Naive B cell (primary cell): ENCODE measurements around the gene GEMIN4. TPM values are rescaled to one million over a fixed set of nuclear protein-coding genes. Genes with fewer than 3 reads are reported as not detected.

Experiments used
- ATAC-seq, 2 donors: fragments of 150-1000 bp; cut with Tn5 transposase; 2 replicates each; pipeline ENCODE4 v1.10.0; 2021; ENCODE audit warnings: low read depth in 2 of 2, mild to moderate bottlenecking in 2 of 2, moderate library complexity in 2 of 2
- DNase-seq: peaks from one replicate; pipeline ENCODE4 v3.0.0; 2022
- H3K27ac Mint-ChIP-seq, 6 donors: one replicate each; pipeline ENCODE4 v1.8.0; 2020 to 2022; ENCODE audit warnings: mild to moderate bottlenecking in 6 of 6, mixed read lengths in 6 of 6, moderate library complexity in 5 of 6, inconsistent platforms in 2 of 6
- H3K27me3 Mint-ChIP-seq, 3 donors: one replicate each; pipeline ENCODE4 v1.8.0; 2021 to 2022; ENCODE audit warnings: mixed read lengths in 3 of 3, mild to moderate bottlenecking in 1 of 3
- H3K36me3 Mint-ChIP-seq, 2 donors: one replicate each; pipeline ENCODE4 v1.8.0; 2020 to 2022; ENCODE audit warnings: mixed read lengths in 2 of 2, inconsistent platforms in 1 of 2, mild to moderate bottlenecking in 1 of 2
- H3K4me1 Mint-ChIP-seq, 3 donors: one replicate each; pipeline ENCODE4 v1.8.0; 2020 to 2022; ENCODE audit warnings: mixed read lengths in 3 of 3, inconsistent platforms in 1 of 3, mild to moderate bottlenecking in 1 of 3, moderate library complexity in 1 of 3
- H3K4me3 Mint-ChIP-seq, 8 donors: one replicate each; pipeline ENCODE4 v1.8.0; 2020 to 2022; ENCODE audit warnings: mild to moderate bottlenecking in 8 of 8, mixed read lengths in 8 of 8, moderate library complexity in 8 of 8, inconsistent platforms in 2 of 8
- H3K9me3 Mint-ChIP-seq, 7 donors: one replicate each; pipeline ENCODE4 v1.8.0; 2020 to 2022; ENCODE audit warnings: mixed read lengths in 7 of 7, mild to moderate bottlenecking in 5 of 7, inconsistent platforms in 2 of 7, moderate library complexity in 1 of 7
- polyA plus RNA-seq, 6 donors: library from polyadenylated mRNA; unstranded; fragments of 300-500 nt; fragmentation: Illumina TruSeq; gene quantifications; one replicate each; pipeline ENCODE4 v1.2.3, GENCODE V29; 2021; ENCODE audit warnings: low read depth in 6 of 6

Gene GEMIN4
- polyA plus RNA-seq, 6 donors from 2014 or later = 22.8 to 37.8 (median 26.2) TPM

DNA sequence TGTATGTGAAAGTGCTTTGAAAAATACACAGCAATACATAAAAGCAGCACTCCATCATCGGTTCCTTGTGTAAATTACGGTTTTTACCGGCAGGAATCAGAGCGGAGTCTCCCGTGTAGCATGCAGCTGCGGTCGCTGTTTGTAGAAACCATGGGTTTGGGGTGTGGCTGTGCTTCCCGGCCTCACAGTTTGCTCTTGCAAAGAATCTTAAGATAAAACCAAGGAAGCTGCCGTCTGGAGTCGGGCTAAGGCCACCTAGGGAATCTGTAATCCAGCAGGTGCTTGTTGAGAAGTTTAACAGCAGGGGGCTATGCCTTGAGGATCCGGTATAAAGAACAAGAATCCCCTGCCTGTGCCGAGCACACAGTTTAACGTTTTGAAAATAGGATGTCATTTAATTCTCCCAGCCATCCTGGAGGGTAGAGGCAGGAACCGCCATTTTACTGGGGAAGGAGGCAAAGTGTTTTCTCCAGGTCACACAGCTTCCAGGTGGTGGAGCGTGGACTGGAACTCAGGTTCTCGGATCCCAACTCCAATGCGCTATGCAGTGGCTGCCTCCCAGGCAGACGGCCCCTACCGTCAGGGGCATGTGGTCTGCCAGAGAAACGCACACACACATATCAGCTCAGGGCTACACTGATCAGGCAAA, 25.7 kb downstream of the GEMIN4 start:
- Mint-ChIP-seq H3K4me1 (peaks cover 0 to 3% (median 0%) of the 10 kb centered on the region in 3 donors), H3K27me3 (peaks cover 17 to 28% (median 17%) of the 10 kb centered on the region in 3 donors), H3K27ac (peak overlapping the region in 1 of 6 donors; percentile 37), H3K36me3 (no peaks in the 10 kb centered on the region), H3K9me3 (no peaks in the 10 kb centered on the region), H3K4me3 (no peak overlapping the region)
- ATAC-seq (no peak), DNase-seq (no peak)

DNA sequence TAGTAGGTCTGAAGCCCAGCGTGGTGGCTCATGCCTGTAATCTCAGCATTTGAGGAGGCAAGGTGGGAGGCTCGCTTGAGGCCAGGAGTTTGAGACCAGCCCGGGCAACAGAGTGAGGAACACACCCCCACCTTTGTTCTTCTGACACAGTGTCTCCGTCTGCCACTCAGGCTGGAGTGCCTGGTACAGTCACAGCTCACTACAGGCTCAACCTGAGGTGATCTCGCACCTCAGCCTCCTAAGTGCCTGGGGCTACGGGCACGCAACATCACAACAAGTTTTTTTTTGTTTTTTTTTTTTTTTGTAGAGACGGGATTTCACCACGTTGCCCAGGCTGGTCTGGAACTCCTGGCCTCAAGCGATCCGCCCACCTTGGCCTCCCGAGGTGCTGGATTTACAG, 26.3 kb downstream of the GEMIN4 start:
- Mint-ChIP-seq H3K4me1 (no peaks in the 10 kb centered on the region), H3K27me3 (peaks cover 11 to 22% (median 15%) of the 10 kb centered on the region in 3 donors), H3K27ac (no peak overlapping the region), H3K4me3 (no peak overlapping the region), H3K36me3 (no peaks in the 10 kb centered on the region), H3K9me3 (no peaks in the 10 kb centered on the region)
- DNase-seq (no peak), ATAC-seq (no peak)

DNA sequence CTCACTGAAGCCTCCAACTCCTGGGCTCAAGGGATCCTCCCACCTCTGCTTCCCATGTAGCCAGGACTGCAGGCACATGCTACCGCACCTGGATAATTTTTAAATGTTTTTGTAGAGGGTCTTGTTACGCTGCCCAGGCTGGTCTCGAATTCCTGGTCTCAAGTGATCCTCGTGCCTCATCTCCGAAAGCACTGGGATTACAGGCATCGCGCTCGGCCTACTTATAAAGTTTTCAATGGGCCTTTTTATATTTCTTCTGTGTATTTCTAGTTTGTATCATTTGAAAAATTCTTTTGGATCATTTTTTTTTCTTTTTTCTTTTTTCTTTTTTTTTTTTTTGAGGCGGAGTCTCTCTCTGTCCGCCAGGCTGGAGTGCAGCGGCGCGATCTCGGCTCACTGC, 27.0 kb downstream of the GEMIN4 start:
- no peak overlapping the region for H3K27ac Mint-ChIP-seq
- no peaks in the 10 kb centered on the region for H3K9me3 Mint-ChIP-seq
- H3K27me3 Mint-ChIP-seq = peaks cover 8 to 15% (median 10%) of the 10 kb centered on the region in 3 donors
- H3K36me3 Mint-ChIP-seq = no peaks in the 10 kb centered on the region
- no peak for ATAC-seq
- H3K4me3 Mint-ChIP-seq = no peak overlapping the region
- no peaks in the 10 kb centered on the region for H3K4me1 Mint-ChIP-seq
- no peak for DNase-seq

GRCh38 chr17:721540-721937, 30.5 kb downstream of the GEMIN4 start:
- no peaks in the 10 kb centered on the region for H3K9me3 Mint-ChIP-seq
- no peaks in the 10 kb centered on the region for H3K36me3 Mint-ChIP-seq
- DNase-seq (no peak), ATAC-seq (no peak)
- no peak overlapping the region for H3K4me3 Mint-ChIP-seq
- peaks cover 0 to 3% (median 0%) of the 10 kb centered on the region in 3 donors for H3K4me1 Mint-ChIP-seq
- peak overlapping the region in 2 of 6 donors; percentile 16 to 33 for H3K27ac Mint-ChIP-seq
- H3K27me3 Mint-ChIP-seq = peaks cover 0 to 8% (median under 1%) of the 10 kb centered on the region in 3 donors

- no peak overlapping the region for H3K4me3 Mint-ChIP-seq
These were observed 31.1 kb downstream of the GEMIN4 start for GRCh38 chr17:720706-721539.

GRCh38 chr17:718075-718474, 34.0 kb downstream of the GEMIN4 start:
- peak overlapping the region in 1 of 8 donors; percentile 62 for H3K4me3 Mint-ChIP-seq
- DNase-seq (no peak), ATAC-seq (no peak)
- peaks cover 10 to 17% (median 11%) of the 10 kb centered on the region in 3 donors for H3K4me1 Mint-ChIP-seq
- H3K36me3 Mint-ChIP-seq = no peaks in the 10 kb centered on the region
- H3K27ac Mint-ChIP-seq = no peak overlapping the region
- H3K9me3 Mint-ChIP-seq = no peaks in the 10 kb centered on the region
- H3K27me3 Mint-ChIP-seq = no peaks in the 10 kb centered on the region

More at GRCh38 chr17:720706-721539, 31.1 kb downstream of the GEMIN4 start:
- peaks cover 0 to 3% (median 0%) of the 10 kb centered on the region in 3 donors for H3K4me1 Mint-ChIP-seq
- no peaks in the 10 kb centered on the region for H3K9me3 Mint-ChIP-seq
- no peak for ATAC-seq
- H3K27me3 Mint-ChIP-seq = peaks cover 0 to 4% (median 0%) of the 10 kb centered on the region in 3 donors
- H3K27ac Mint-ChIP-seq = peak overlapping the region in 1 of 6 donors; percentile 33
- no peaks in the 10 kb centered on the region for H3K36me3 Mint-ChIP-seq
- no peak for DNase-seq

- H3K36me3 Mint-ChIP-seq = peaks cover 10 to 13% of the 10 kb centered on the region in 2 donors
- no peaks in the 10 kb centered on the region for H3K27me3 Mint-ChIP-seq
- no peaks in the 10 kb centered on the region for H3K9me3 Mint-ChIP-seq
- no peak overlapping the region for H3K4me3 Mint-ChIP-seq
- ATAC-seq (no peak), DNase-seq (no peak)
- H3K27ac Mint-ChIP-seq = no peak overlapping the region
- peaks cover 11 to 19% (median 16%) of the 10 kb centered on the region in 3 donors for H3K4me1 Mint-ChIP-seq
These were observed 43.9 kb downstream of the GEMIN4 start for GRCh38 chr17:708132-708531.

- no peak for DNase-seq
- peaks cover 0 to 11% (median 11%) of the 10 kb centered on the region in 3 donors for H3K4me1 Mint-ChIP-seq
- no peak overlapping the region for H3K4me3 Mint-ChIP-seq
- no peak overlapping the region for H3K27ac Mint-ChIP-seq
- no peaks in the 10 kb centered on the region for H3K9me3 Mint-ChIP-seq
- ATAC-seq = no peak
- no peaks in the 10 kb centered on the region for H3K27me3 Mint-ChIP-seq
- H3K36me3 Mint-ChIP-seq = peaks cover 10 to 13% of the 10 kb centered on the region in 2 donors
These were observed 46.2 kb downstream of the GEMIN4 start for GRCh38 chr17:705863-706262.

DNA sequence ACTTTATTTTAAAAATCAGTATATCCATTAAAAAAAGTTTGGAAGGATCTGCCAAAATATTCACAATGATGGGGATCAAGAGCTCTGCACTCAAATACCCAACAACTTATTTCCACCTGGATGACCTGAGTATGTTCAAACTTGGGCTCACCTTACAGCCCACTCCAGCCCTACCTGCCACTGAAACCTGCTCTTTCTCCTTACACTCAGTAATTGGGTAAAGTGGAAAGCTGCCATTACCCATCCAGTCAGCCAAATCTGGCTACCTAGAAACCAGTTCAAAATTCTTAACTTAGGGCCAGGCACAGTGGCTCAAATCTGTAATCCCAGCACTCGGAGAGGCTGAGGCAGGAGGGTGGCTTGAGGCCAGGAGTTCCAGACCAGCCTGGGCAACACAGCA, 47.1 kb downstream of the GEMIN4 start:
- DNase-seq (no peak), ATAC-seq (no peak)
- Mint-ChIP-seq H3K27ac (no peak overlapping the region), H3K36me3 (peaks cover 10 to 13% of the 10 kb centered on the region in 2 donors), H3K4me1 (peaks cover 2 to 11% (median 11%) of the 10 kb centered on the region in 3 donors), H3K4me3 (no peak overlapping the region), H3K9me3 (no peaks in the 10 kb centered on the region), H3K27me3 (no peaks in the 10 kb centered on the region)

GRCh38 chr17:704111-704864, 47.8 kb downstream of the GEMIN4 start:
- peaks cover 2 to 6% (median 6%) of the 10 kb centered on the region in 3 donors for H3K4me1 Mint-ChIP-seq
- ATAC-seq = no peak
- peak overlapping the region in 1 of 6 donors; percentile 26 for H3K27ac Mint-ChIP-seq
- H3K9me3 Mint-ChIP-seq = no peaks in the 10 kb centered on the region
- H3K36me3 Mint-ChIP-seq = peaks cover 5 to 13% of the 10 kb centered on the region in 2 donors
- no peak overlapping the region for H3K4me3 Mint-ChIP-seq
- no peak for DNase-seq
- H3K27me3 Mint-ChIP-seq = no peaks in the 10 kb centered on the region

- Mint-ChIP-seq H3K36me3 (peaks cover 0 to 9% of the 10 kb centered on the region in 2 donors), H3K27me3 (no peaks in the 10 kb centered on the region), H3K9me3 (no peaks in the 10 kb centered on the region), H3K4me1 (peaks cover 2 to 5% (median 4%) of the 10 kb centered on the region in 3 donors), H3K4me3 (no peak overlapping the region), H3K27ac (peak overlapping the region in 1 of 6 donors; percentile 27)
- DNase-seq (no peak), ATAC-seq (no peak)
These were observed 48.8 kb downstream of the GEMIN4 start for GRCh38 chr17:703081-703875.

- H3K4me3 Mint-ChIP-seq = no peak overlapping the region
- H3K27ac Mint-ChIP-seq = peak overlapping the region in 1 of 6 donors; percentile 88
- H3K27me3 Mint-ChIP-seq = no peaks in the 10 kb centered on the region
- no peaks in the 10 kb centered on the region for H3K9me3 Mint-ChIP-seq
- ATAC-seq (peak; percentile 32 to 48), DNase-seq (peak; percentile 31)
- peaks cover 9 to 17% of the 10 kb centered on the region in 2 donors for H3K36me3 Mint-ChIP-seq
- peaks cover 0 to 2% (median 0%) of the 10 kb centered on the region in 3 donors for H3K4me1 Mint-ChIP-seq
These were observed 51.5 kb downstream of the GEMIN4 start for GRCh38 chr17:700504-701094.
